Astrocyte (in vitro differentiated cells and primary cell): Measurements from ENCODE around the gene PRR16. TPM values are rescaled to one million over a fixed set of nuclear protein-coding genes. Genes with fewer than 3 reads are reported as not detected.
A peak's percentile ranks its signal among the peaks of the same experiment; 100 is the strongest.

Source experiments
- DNase-seq: peaks from one replicate; pipeline ENCODE4 v3.0.0-alpha.2; 2010; ENCODE audit warnings: low read depth
- FAIRE-seq: peaks from 2 replicates; lab custom pipeline; 2011; peaks lifted over from hg19 to GRCh38; lab: Jason Lieb, UNC
- H2AFZ ChIP-seq: 2 replicates; pipeline ENCODE4 v1.6.0; 2012; ENCODE audit warnings: low read depth, low read length, inconsistent platforms
- H3K27ac ChIP-seq: 2 replicates; pipeline ENCODE4 v1.5.1; 2011; ENCODE audit warnings: low read depth, low read length, inconsistent platforms
- H3K27me3 ChIP-seq: 2 replicates; pipeline ENCODE4 v1.6.0; 2011; ENCODE audit warnings: low read length, inconsistent platforms; ENCODE audit not compliant: insufficient read depth
- H3K36me3 ChIP-seq: 2 replicates; pipeline ENCODE4 v1.5.1; 2011; ENCODE audit warnings: low read length, inconsistent platforms; ENCODE audit not compliant: insufficient read depth
- H3K4me1 ChIP-seq: 2 replicates; pipeline ENCODE4 v1.5.1; 2011; ENCODE audit warnings: low read length, inconsistent platforms; ENCODE audit not compliant: insufficient read depth
- H3K4me2 ChIP-seq: 2 replicates; pipeline ENCODE4 v1.6.0; 2012; ENCODE audit warnings: low read length, inconsistent platforms
- H3K4me3 ChIP-seq: 2 replicates; pipeline ENCODE4 v1.5.1; 2011; ENCODE audit warnings: low read depth, mild to moderate bottlenecking, low read length, inconsistent platforms; ENCODE audit not compliant: insufficient read depth
- H3K79me2 ChIP-seq: 2 replicates; pipeline ENCODE4 v1.6.0; 2012; ENCODE audit warnings: mild to moderate bottlenecking, low read length, inconsistent platforms; ENCODE audit not compliant: insufficient read depth
- H3K9ac ChIP-seq: 2 replicates; pipeline ENCODE4 v1.6.0; 2012; ENCODE audit warnings: mild to moderate bottlenecking, low read length, inconsistent platforms
- H3K9me3 ChIP-seq: 2 replicates; pipeline ENCODE4 v1.5.1; 2012; ENCODE audit warnings: low read depth, mild to moderate bottlenecking, low read length, inconsistent platforms; ENCODE audit not compliant: insufficient read depth
- H4K20me1 ChIP-seq: 2 replicates; pipeline ENCODE4 v1.6.0; 2012; ENCODE audit warnings: low read length, inconsistent platforms; ENCODE audit not compliant: insufficient read depth
- H3K27ac Mint-ChIP-seq: one replicate; pipeline ENCODE4 v1.8.0; 2021; ENCODE audit warnings: mild to moderate bottlenecking, mixed read lengths; ENCODE audit not compliant: unreplicated experiment
- H3K27me3 Mint-ChIP-seq: one replicate; pipeline ENCODE4 v1.8.0; 2021; ENCODE audit warnings: low read depth, mixed read lengths; ENCODE audit not compliant: unreplicated experiment
- H3K36me3 Mint-ChIP-seq: one replicate; pipeline ENCODE4 v1.8.0; 2021; ENCODE audit warnings: low read depth, mixed read lengths; ENCODE audit not compliant: unreplicated experiment
- H3K4me1 Mint-ChIP-seq: one replicate; pipeline ENCODE4 v1.8.0; 2021; ENCODE audit warnings: low read depth, mixed read lengths; ENCODE audit not compliant: unreplicated experiment
- H3K4me3 Mint-ChIP-seq: one replicate; pipeline ENCODE4 v1.8.0; 2021; ENCODE audit warnings: mild to moderate bottlenecking, moderate library complexity, mixed read lengths; ENCODE audit not compliant: unreplicated experiment
- H3K9me3 Mint-ChIP-seq: one replicate; pipeline ENCODE4 v1.8.0; 2021; ENCODE audit warnings: mild to moderate bottlenecking, mixed read lengths; ENCODE audit not compliant: unreplicated experiment
- CTCF ChIP-seq: IDR thresholded peaks from 2 replicates; pipeline ENCODE4 v1.5.1; 2011; ENCODE audit warnings: low read depth, mild to moderate bottlenecking, inconsistent platforms, low read length, moderate library complexity; ENCODE audit not compliant: insufficient read depth
- EZH2 ChIP-seq: IDR thresholded peaks from 2 replicates; pipeline ENCODE4 v1.6.1; 2012; ENCODE audit warnings: mild to moderate bottlenecking, low read length, inconsistent platforms; ENCODE audit not compliant: insufficient read depth
- total RNA-seq: library from RNA; stranded (reverse); gene quantifications from 2 replicates; pipeline ENCODE4 v1.2.1, GENCODE V29; 2021

PRR16 gene
- total RNA-seq, 1 donor from 2014 or later, result 9.1 TPM

- Mint-ChIP-seq H3K36me3 (no peaks in the 10 kb centered on the region), H3K27me3 (peaks cover 27% of the 10 kb centered on the region), H3K4me1 (peaks cover 4% of the 10 kb centered on the region), H3K9me3 (peaks cover 6% of the 10 kb centered on the region), H3K4me3 (no peak overlapping the region), H3K27ac (no peak overlapping the region)
- TF ChIP-seq CTCF, result no peak
- Histone ChIP-seq H3K9ac (no peak overlapping the region), H3K36me3 (no peaks in the 10 kb centered on the region), H3K4me1 (no peaks in the 10 kb centered on the region), H3K27ac (no peak overlapping the region), H3K4me2 (no peak overlapping the region), H2AFZ (no peak overlapping the region), H4K20me1 (no peaks in the 10 kb centered on the region), H3K4me3 (no peak overlapping the region), H3K79me2 (no peaks in the 10 kb centered on the region), H3K9me3 (no peaks in the 10 kb centered on the region), H3K27me3 (no peaks in the 10 kb centered on the region)
- FAIRE-seq, result no peak
- DNase-seq, result no peak
Observed at GRCh38 chr5:120703918-120704587, 240.0 kb downstream of the PRR16 start.

DNA sequence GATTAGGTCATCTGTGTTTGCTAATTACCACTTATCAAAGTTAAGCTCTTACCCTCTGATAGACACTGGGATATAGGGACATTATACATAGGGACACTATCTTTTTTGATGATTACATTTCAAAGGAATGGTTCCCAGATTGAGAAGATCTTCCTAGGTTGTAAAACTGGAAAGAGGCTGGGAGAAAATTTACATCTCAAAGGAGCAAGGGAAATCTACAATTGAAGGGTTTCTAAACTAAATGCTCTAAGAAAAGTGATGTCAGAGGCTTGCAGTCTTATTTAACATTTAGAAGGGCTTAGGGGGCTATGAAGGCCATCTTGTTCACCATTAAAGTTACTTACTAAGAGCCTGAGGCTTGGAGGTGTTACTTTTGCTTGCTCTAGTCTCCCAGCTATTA is 242.8 kb downstream of the PRR16 start:
- Histone ChIP-seq H3K27ac (no peak overlapping the region), H3K4me1 (no peaks in the 10 kb centered on the region), H3K4me3 (no peak overlapping the region), H3K27me3 (no peaks in the 10 kb centered on the region), H3K9me3 (no peaks in the 10 kb centered on the region), H3K4me2 (no peak overlapping the region), H3K9ac (no peak overlapping the region), H2AFZ (no peak overlapping the region), H3K79me2 (no peaks in the 10 kb centered on the region), H3K36me3 (no peaks in the 10 kb centered on the region), H4K20me1 (no peaks in the 10 kb centered on the region)
- no peak for DNase-seq
- H3K36me3 Mint-ChIP-seq, result no peaks in the 10 kb centered on the region
- peaks cover 2% of the 10 kb centered on the region for H3K9me3 Mint-ChIP-seq
- no peak overlapping the region for H3K4me3 Mint-ChIP-seq
- peaks cover 13% of the 10 kb centered on the region for H3K27me3 Mint-ChIP-seq
- no peak for FAIRE-seq
- H3K4me1 Mint-ChIP-seq, result peaks cover 4% of the 10 kb centered on the region
- no peak overlapping the region for H3K27ac Mint-ChIP-seq
- TF ChIP-seq EZH2 (no peak), CTCF (no peak)

DNA sequence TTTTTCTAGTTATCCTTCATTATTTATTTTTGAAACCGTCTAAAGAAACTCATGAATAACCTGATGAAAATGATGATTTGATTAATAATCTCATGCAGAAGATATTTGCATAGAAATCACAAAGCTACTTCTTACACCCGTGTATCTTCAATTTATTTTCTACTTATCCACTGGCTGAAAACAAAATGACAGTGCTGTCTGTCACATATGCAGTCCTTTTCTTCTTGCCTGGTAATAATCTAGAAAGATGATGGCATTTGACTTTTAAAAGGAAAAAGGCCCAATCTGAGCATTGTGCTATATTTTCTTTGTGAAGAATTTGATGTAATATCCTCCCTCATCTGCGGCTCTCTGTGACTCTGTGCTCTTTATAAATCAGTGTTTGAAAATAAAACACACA is 253.3 kb downstream of the PRR16 start:
- Histone ChIP-seq H3K4me3 (no peak overlapping the region), H3K27me3 (no peaks in the 10 kb centered on the region), H3K79me2 (no peaks in the 10 kb centered on the region), H3K36me3 (no peaks in the 10 kb centered on the region), H3K4me1 (no peaks in the 10 kb centered on the region), H3K4me2 (no peak overlapping the region), H3K27ac (no peak overlapping the region), H3K9ac (no peak overlapping the region), H4K20me1 (no peaks in the 10 kb centered on the region), H3K9me3 (no peaks in the 10 kb centered on the region), H2AFZ (no peak overlapping the region)
- H3K4me1 Mint-ChIP-seq, result no peaks in the 10 kb centered on the region
- H3K9me3 Mint-ChIP-seq, result peaks cover 2% of the 10 kb centered on the region
- H3K27me3 Mint-ChIP-seq, result no peaks in the 10 kb centered on the region
- TF ChIP-seq CTCF, result no peak
- TF ChIP-seq EZH2, result no peak
- H3K27ac Mint-ChIP-seq, result no peak overlapping the region
- DNase-seq (no peak), FAIRE-seq (peak; percentile 20)
- H3K36me3 Mint-ChIP-seq, result no peaks in the 10 kb centered on the region
- H3K4me3 Mint-ChIP-seq, result no peak overlapping the region
